A549 treated with CORT108297 at 1 μM for 4 hours (cell line): Measurements from ENCODE around the gene RETREG2. TPM values are rescaled to one million over a fixed set of nuclear protein-coding genes. Genes with fewer than 3 reads are reported as not detected.

Experiments
- total RNA-seq: library from RNA; stranded (reverse); fragments of 200-300 nt; extraction: Qiagen RNA extraction; gene quantifications from 5 replicates; pipeline ENCODE4 v1.2.3, GENCODE V29; 2022

Gene RETREG2, protein sequence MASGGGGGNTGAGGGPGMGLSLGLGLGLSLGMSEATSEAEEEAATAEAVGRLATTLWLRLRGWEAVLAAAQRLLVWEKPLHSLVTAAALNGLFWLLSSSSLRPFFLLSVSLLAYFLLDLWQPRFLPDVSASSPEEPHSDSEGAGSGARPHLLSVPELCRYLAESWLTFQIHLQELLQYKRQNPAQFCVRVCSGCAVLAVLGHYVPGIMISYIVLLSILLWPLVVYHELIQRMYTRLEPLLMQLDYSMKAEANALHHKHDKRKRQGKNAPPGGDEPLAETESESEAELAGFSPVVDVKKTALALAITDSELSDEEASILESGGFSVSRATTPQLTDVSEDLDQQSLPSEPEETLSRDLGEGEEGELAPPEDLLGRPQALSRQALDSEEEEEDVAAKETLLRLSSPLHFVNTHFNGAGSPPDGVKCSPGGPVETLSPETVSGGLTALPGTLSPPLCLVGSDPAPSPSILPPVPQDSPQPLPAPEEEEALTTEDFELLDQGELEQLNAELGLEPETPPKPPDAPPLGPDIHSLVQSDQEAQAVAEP
- 63.1 to 89.7 TPM (median 87.7 TPM) in 5 replicates for total RNA-seq

DNA sequence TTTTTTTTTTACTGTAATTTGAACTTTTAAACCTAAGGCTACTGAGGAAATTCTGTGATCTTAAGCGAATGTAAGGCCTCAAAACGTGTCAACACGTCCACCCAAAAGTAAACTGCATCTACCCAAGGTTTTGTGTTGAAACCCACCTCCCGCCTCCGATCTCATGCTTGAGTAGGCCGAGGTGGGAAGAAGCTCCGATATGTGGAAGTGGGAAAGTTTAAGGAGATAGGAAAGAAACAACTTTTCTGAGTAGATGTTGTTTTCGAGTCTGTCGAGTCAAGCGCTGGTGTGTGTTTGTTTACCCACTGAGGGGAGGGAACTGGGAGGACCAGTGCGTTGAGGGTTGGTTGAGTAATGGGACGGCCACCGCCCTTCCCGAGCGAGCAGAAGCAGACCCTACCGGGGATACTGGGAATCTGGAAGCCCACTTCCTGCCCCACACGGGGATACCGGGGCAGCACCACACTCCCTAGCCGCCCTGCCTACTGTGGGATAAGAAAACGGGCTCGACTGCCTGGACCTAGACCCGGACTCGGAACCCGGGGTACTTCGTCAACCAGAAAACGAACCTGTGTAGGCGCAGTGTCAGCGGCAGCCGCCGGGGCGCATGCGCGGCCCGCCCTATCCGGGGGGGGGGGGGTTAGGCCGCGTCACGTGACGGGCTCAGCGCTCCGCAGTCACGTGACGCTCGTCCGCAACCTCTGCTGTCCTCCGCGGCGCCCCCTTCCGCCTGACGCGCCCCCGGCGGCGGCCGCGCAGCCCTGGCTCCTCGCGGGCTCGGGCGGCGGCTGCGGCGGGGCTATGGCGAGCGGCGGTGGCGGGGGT, at the start of gene RETREG2:
Gene RETREG2 (plus strand): TSS at position 724 of the 825 bp plus-strand sequence. CDS start 78 bp downstream, at position 802.

GRCh38 chr2:219160186-219161017, 17.7 kb upstream of the RETREG2 start, which contains the start of gene NHEJ1:
NHEJ1 (minus strand) TSS chr2:219160815; CDS start chr2:219158362, 2,453 bp downstream.

GRCh38 chr2:219169930-219170654, 8.0 kb upstream of the RETREG2 start, which contains the start of gene SLC23A3:
SLC23A3 (minus strand) TSS chr2:219170029; CDS start chr2:219169984, 45 bp downstream.

GRCh38 chr2:219176818-219177551, 1.1 kb upstream of the RETREG2 start, which contains the start of gene CNPPD1:
CNPPD1 (minus strand) TSS chr2:219176925; CDS start chr2:219176828, 97 bp downstream.

DNA sequence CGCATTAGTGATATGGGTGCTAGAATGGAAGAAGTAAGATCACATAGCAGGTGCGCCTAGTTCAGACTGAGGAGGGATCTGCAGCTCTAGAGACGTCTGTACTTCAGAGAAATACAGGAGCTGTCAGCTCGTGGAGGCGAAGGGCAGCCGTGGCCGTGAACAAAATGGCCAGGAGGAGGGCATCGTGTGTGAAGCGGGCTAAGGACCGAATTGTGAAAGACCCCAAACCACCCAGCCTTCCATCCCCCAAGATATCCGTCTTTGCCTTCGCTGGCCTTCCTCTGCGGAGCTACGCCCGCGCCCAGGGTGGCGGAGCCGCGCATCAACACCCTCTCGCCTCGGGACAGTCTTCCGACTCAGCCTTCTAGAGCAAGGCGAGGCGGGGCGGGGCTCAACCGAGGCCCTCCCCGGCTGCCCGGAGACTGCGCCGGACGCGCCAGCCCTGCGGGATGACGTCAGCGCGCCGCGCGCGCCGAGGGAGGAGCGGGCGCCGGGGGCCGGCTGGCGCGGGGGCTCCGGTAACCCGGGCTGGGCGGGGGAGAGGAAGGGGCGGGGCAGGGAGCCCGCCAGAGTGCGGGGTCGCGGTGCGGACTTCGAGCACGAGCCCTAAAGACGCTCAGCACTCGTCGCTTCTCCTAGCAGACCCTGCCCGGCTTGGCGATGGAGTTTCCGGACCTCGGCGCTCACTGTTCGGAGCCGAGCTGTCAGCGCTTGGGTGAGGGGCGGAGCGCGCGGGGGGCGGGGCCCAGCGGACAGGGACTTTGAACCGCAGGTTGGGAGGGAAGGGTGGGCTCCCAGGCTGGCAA, 28.5 kb downstream of the RETREG2 start, which contains the start of gene ZFAND2B:
Gene ZFAND2B (plus strand): TSS at position 455 of the 806 bp plus-strand sequence. CDS start 206 bp downstream, at position 661.

DNA sequence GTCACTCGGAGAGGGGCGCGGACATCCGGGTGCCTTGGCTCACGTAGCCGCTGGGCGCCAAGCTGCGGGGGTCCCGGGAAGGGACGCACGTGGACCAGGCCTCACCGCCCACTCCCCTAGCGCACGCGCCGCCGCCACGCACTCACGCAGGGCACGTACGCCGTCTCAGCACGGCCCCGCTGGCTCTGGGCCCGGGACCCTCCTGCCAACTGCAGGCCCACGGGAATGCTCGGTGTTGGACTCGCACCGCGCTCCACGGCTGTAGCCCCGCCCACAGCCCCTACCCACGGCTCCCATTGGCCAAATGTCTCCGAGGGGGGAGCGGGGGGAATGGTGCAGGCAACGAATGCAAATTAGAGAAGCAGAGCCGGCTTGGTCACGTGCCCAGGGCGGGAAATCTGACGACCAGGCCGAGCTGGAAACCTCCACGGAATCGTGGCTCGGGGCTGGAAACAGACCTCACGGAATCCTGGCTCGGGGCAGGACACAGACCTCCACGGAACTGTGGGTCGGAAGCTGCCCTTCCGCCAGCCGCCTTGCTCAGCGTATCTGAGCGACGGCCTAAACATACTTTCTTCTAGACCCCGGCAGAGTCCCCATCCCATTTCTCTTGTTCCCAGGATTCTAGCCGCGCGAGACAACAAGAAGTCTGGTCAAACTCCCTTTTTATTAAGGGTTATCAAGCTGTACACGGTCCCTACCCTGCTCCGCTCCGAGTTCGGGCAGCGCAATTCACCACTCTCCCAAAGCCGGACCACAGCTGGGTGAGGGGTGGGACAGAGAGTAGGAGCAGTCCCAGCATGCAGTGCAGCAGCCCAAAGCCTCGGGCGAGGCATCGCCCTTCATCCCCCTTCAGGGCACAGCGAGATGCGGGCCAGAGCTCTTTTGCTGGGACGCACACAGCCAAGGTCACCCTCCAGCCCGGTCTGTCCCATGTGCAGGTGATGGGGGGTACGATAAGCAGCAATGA, 40.9 kb downstream of the RETREG2 start, which contains the start of gene ABCB6:
Gene ABCB6 (minus strand): TSS at position 227 of the 970 bp plus-strand sequence. CDS start 285 bp downstream, outside the sequence.

GRCh38 chr2:219229305-219230058, 51.4 kb downstream of the RETREG2 start, which contains the start of the genes ANKZF1 and ATG9A:
ANKZF1 (plus strand) TSS chr2:219229806; CDS start chr2:219230258, 452 bp downstream.
ATG9A (minus strand) TSS chr2:219229636; CDS start chr2:219228024, 1,612 bp downstream.

Other genes with a start within 250 kb of the RETREG2 start
- gene CDK5R2, start 218.6 kb upstream of the RETREG2 start, total RNA-seq, result 1.6 to 3.0 TPM (median 2.4 TPM) in 5 replicates
- not detected in 5 replicates for gene FEV, start 193.1 kb upstream of the RETREG2 start, total RNA-seq
- not detected in 5 replicates for gene CRYBA2, start 184.9 kb upstream of the RETREG2 start, total RNA-seq
- 0.15 to 0.24 TPM (median 0.20 TPM) in 5 replicates for gene CFAP65, start 136.8 kb upstream of the RETREG2 start, total RNA-seq
- gene IHH, start 117.4 kb upstream of the RETREG2 start, total RNA-seq, result 0.13 to 0.25 TPM (median 0.21 TPM) in 4 of 5 replicates, not detected in the other
- 13.7 to 15.4 TPM (median 14.9 TPM) in 5 replicates for gene NHEJ1, start 17.5 kb upstream of the RETREG2 start, total RNA-seq
- gene SLC23A3, start 8.2 kb upstream of the RETREG2 start, total RNA-seq, result 0.47 to 1.0 TPM (median 0.72 TPM) in 5 replicates
- gene CNPPD1, start 1.4 kb upstream of the RETREG2 start, total RNA-seq, result 40.2 to 52.2 TPM (median 49.6 TPM) in 5 replicates
- gene ZFAND2B, start 28.5 kb downstream of the RETREG2 start, total RNA-seq, result 16.4 to 23.8 TPM (median 22.1 TPM) in 5 replicates
- gene ABCB6, start 40.7 kb downstream of the RETREG2 start, total RNA-seq, result 23.5 to 36.0 TPM (median 33.7 TPM) in 5 replicates
- gene ATG9A, start 51.4 kb downstream of the RETREG2 start, total RNA-seq, result 44.9 to 51.0 TPM (median 49.9 TPM) in 5 replicates
- gene ANKZF1, start 51.5 kb downstream of the RETREG2 start, total RNA-seq, result 14.4 to 23.5 TPM (median 20.3 TPM) in 5 replicates
- gene GLB1L, start 67.2 kb downstream of the RETREG2 start, total RNA-seq, result 5.1 to 7.2 TPM (median 7.0 TPM) in 5 replicates
- gene STK16, start 67.2 kb downstream of the RETREG2 start, total RNA-seq, result 28.6 to 30.9 TPM (median 30.0 TPM) in 5 replicates
- 0.30 to 0.56 TPM (median 0.37 TPM) in 5 replicates for gene TUBA4B, start 75.0 kb downstream of the RETREG2 start, total RNA-seq
- 338 to 483 TPM (median 379 TPM) in 5 replicates for gene TUBA4A, start 75.6 kb downstream of the RETREG2 start, total RNA-seq
- gene DNAJB2, start 101.1 kb downstream of the RETREG2 start, total RNA-seq, result 37.4 to 57.4 TPM (median 53.6 TPM) in 5 replicates
- 1.1 to 1.9 TPM (median 1.6 TPM) in 5 replicates for gene PTPRN, start 131.1 kb downstream of the RETREG2 start, total RNA-seq
- not detected in 5 replicates for gene RESP18, start 154.5 kb downstream of the RETREG2 start, total RNA-seq
- gene DNPEP, start 209.6 kb downstream of the RETREG2 start, total RNA-seq, result 47.8 to 67.2 TPM (median 61.9 TPM) in 5 replicates
- gene DES, start 240.1 kb downstream of the RETREG2 start, total RNA-seq, result 0.05 to 0.20 TPM (median 0.08 TPM) in 4 of 5 replicates, not detected in the other